NB4 (cell line): ENCODE measurements around the gene LMO7.
"Not testable (repeated sequence)": the region's sequence is repeated elsewhere in the genome, so short reads cannot be mapped to it uniquely, and the experiment has no call there.

Experiments
- DNase-seq: peaks from one replicate; pipeline ENCODE4 v3.0.0; 2010; ENCODE audit warnings: low read depth
- H3K4me3 ChIP-seq: one replicate; pipeline ENCODE4 v1.5.1; 2011; ENCODE audit warnings: mild to moderate bottlenecking, low read depth, low read length, moderate library complexity
- MYC ChIP-seq: IDR thresholded peaks from 2 replicates; pipeline ENCODE4 v1.6.1; 2011; ENCODE audit warnings: low read depth, low read length
- POLR2A ChIP-seq: IDR thresholded peaks from 2 replicates; pipeline ENCODE4 v1.6.1; 2011; ENCODE audit warnings: mild to moderate bottlenecking; ENCODE audit not compliant: insufficient read length; ENCODE audit errors: extremely low read depth
- TF ChIP-seq, protein P1 (sequence below): IDR thresholded peaks from 2 replicates; pipeline ENCODE4 v1.6.1; 2011; ENCODE audit warnings: low read depth, low read length
- TF ChIP-seq, protein P2 (sequence below): IDR thresholded peaks from one replicate; pipeline ENCODE4 v1.5.1; 2012; ENCODE audit warnings: low read depth, low read length

LMO7 gene

DNA sequence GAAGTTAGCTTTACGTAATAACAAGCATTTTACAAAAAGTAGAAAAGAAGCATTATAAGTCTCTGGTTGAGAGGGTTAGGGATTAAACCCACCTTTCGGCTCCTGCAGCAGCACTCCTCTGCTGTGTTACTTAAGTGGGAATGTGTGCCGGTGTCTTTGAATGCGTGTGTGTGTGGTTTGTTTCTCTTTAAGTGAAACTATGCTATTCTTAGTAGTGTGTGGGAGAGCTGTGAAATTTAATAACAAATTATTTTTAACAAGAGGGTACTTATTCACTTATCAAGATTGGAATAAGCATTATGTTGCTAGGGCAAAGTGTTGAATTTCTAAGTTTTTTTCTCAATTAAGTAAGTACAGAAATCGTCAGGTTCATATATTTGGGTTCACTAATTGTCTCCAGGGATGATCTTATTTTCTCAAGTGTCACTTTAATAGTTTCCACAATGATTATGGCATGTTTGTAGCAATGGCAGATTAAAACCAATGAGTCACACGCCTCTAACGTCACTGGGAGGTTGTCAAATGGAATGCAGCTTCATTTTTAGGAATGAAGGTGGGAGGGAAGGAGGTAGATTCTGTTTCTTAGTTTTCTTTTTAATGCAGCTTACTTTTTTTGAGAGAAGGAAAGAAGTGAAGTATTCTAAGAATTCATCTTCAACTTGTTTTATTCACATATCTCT is 151.3 kb downstream of the LMO7 start:
- DNase-seq = no peak
- H3K4me3 ChIP-seq = no peak overlapping the region
- no peak for TF ChIP-seq POLR2A
- no peak for TF ChIP-seq MYC
- TF ChIP-seq, protein P1, sequence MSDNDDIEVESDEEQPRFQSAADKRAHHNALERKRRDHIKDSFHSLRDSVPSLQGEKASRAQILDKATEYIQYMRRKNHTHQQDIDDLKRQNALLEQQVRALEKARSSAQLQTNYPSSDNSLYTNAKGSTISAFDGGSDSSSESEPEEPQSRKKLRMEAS = no peak
- TF ChIP-seq, protein P2, sequence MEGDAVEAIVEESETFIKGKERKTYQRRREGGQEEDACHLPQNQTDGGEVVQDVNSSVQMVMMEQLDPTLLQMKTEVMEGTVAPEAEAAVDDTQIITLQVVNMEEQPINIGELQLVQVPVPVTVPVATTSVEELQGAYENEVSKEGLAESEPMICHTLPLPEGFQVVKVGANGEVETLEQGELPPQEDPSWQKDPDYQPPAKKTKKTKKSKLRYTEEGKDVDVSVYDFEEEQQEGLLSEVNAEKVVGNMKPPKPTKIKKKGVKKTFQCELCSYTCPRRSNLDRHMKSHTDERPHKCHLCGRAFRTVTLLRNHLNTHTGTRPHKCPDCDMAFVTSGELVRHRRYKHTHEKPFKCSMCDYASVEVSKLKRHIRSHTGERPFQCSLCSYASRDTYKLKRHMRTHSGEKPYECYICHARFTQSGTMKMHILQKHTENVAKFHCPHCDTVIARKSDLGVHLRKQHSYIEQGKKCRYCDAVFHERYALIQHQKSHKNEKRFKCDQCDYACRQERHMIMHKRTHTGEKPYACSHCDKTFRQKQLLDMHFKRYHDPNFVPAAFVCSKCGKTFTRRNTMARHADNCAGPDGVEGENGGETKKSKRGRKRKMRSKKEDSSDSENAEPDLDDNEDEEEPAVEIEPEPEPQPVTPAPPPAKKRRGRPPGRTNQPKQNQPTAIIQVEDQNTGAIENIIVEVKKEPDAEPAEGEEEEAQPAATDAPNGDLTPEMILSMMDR = no peak

DNA sequence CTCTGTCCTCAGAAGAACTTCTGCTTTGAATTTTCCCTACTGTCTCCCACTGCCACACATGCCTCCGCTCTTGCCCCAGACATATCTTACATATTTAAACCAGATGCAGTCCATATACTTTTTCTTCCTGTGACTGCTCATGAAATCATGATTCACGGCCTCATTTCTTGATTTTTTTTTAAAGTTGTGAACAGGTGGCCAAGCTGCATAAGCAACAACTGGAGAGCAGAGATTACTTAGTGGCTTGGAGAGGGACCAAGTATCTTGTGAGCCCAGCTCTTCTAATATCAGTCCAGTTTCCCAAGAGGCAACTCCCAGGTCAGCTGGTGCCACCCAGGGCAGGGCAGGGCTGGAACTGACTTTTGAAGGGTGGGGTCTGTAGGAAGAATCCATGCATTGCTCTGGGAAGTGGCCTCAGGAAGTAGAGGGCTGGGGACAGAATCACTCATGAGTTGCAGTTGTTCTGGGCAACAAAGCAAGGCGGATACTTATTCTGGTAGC is 152.4 kb downstream of the LMO7 start:
- no peak overlapping the region for H3K4me3 ChIP-seq
- TF ChIP-seq, protein P1 = no peak
- DNase-seq = no peak

DNA sequence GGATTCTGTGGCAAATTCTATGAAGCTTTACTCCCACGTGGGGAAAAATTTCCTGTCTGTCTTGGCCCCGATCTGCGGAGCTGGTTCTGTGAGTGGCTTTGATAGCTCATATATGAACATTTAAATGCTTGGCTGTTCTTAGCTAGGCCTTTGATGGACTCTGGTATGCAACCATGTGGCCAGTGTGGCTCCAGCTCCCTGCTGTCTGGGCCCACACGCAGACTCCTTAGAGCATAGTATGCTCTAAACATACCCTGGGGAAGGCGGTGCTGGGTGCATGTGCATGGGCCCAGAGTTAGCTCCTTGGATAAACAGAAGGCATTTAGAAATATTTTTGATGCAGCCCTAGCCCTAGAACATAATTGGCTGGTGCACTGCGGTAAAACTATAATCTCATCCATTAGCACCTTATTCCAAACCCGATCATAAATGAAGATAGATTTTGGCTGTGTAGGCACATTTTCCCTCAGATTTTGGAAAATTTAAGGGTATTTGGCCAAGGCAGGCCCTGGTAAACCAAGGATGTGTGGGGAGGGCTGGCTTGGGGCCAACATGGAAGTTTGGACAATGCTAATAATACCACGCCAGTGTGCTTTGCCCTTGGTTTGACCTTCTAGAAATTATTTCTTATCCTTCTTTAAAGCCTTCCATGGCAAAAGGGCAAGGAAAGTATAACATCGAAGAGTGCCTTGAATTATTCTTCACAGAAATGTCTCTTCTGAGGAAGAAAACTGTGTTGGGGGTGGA is 153.5 kb downstream of the LMO7 start:
- TF ChIP-seq, protein P2 = no peak
- TF ChIP-seq MYC (no peak), POLR2A (no peak)
- TF ChIP-seq, protein P1 = no peak
- no peak overlapping the region for H3K4me3 ChIP-seq

DNA sequence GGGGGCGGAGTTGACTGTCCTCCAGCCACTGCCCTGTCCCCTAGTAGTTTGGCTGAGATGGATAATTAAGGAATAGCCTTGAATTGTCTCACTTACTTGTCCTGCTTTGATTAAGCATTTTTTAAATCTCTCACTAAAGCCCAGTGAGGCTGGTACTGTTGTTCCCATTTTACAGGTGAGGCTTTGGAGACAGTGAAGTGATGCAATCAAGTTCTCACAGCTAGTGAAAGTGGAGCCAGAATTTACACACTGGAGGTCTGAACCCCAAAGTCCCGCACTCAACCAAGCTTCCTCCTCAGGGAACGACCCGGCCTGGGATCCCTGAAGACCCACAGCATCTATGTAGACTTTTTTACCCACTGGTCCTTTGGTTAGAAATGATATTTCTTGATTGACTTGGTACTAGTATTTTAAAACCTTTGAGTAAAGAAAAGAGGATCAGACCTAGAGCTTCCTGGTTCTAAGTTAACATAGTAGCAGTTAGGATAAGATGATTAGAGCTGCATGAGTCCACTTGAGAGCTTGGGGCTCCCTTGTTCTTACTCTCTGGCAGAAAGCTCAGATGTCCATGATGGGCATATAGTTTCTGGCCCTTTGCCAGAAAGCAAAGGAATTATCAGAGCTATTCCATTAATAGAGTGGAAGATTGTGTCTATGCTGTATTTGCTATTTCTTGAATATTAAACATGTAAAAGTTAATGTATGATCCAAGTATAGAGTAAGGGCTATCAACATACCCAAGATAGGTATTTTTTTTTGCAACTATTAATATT is 154.3 kb downstream of the LMO7 start:
- DNase-seq = no peak
- no peak overlapping the region for H3K4me3 ChIP-seq
- TF ChIP-seq, protein P2 = no peak
- TF ChIP-seq POLR2A (no peak), MYC (no peak)
- TF ChIP-seq, protein P1 = no peak

More for the DNA sequence above, 153.5 kb downstream of the LMO7 start:
- no peak for DNase-seq

DNA sequence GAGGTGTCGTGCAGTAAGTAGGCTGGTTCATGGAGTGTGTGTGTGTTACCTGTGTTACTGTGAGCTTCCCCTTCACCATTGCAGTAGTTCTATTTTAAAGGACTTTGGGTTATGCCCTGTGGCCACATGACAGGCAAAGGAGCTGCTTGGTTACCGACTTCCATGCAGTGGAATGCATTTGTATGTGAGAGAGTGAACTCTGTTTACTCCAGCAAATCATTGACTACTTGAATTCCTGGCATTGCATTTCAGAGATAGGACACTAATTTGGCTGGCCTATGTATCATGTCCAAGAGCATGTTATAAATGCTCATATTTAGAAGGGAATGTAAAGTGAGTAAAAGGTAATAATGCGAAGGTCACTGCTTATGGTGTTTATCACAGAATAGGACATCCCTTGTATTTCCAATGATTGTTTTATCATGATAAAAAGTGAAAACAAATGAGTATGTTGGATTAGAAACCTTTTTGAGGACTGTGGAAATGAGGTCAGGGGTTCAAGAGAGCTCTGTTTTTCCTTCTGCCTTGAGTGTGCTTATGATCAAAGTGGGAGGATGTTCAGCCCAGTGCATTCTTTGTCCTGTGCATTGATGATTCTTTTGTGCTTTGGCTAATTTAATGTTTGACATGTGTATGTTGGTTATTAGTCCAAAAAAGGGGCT is 156.5 kb downstream of the LMO7 start:
- no peak for DNase-seq
- TF ChIP-seq, protein P2 = no peak
- TF ChIP-seq POLR2A (no peak), MYC (no peak)
- TF ChIP-seq, protein P1 = no peak
- H3K4me3 ChIP-seq = no peak overlapping the region

DNA sequence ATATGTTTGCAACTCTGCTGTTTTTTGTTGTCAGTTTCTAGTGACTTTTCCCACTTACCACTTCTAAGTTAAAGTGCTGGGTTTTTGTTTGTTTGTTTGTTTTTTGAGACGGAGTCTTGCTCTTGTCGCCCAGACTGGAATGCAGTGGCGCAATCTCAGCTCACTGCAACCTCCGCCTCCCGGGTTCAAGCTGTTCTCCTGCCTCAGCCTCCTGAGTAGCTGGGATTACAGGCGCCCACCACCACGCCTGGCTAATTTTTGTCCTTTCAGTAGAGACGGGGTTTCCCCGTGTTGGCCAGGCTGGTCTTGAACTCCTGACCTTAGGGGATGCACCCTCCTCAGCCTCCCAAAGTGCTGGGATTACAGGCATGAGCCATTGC is 157.0 kb downstream of the LMO7 start:
- H3K4me3 ChIP-seq, DNase-seq: not testable (repeated sequence)
